ENCODE results near the gene DCPS. TPM values are rescaled to one million over a fixed set of nuclear protein-coding genes. Genes with fewer than 3 reads are reported as not detected.
"Not testable (repeated sequence)": the region's sequence is repeated elsewhere in the genome, so short reads cannot be mapped to it uniquely, and the experiment has no call there.

Gene DCPS
- total RNA-seq, 1 donor from 2014 or later = 8.5 TPM

DNA sequence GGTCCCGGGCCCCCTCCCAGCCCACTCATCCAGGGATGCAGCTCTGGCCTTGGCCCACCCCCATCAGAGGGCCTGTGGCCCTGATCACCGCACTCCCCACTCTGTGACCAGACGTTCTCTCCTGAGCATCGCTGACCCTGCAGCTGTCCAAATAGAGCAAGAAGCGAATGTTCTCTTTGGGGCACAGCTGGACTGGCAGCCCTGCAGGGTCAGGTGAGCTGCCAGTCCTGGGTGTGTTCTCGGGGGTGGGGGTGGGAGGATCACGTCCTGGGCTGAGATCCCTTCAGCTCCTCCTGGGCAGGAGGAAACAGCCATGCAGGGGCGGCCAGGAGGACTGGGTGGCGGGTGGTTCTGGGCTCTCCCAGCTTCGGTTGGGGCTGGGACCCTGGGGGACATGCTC lies 78.1 kb downstream of the DCPS start:
- not testable (repeated sequence) for DNase-seq (ENCODE audit: low read depth in 2 of 2)

GRCh38 chr11:126382641-126383040 lies 78.8 kb downstream of the DCPS start:
- DNase-seq (ENCODE audit: low read depth in 2 of 2) = not testable (repeated sequence)

DNA sequence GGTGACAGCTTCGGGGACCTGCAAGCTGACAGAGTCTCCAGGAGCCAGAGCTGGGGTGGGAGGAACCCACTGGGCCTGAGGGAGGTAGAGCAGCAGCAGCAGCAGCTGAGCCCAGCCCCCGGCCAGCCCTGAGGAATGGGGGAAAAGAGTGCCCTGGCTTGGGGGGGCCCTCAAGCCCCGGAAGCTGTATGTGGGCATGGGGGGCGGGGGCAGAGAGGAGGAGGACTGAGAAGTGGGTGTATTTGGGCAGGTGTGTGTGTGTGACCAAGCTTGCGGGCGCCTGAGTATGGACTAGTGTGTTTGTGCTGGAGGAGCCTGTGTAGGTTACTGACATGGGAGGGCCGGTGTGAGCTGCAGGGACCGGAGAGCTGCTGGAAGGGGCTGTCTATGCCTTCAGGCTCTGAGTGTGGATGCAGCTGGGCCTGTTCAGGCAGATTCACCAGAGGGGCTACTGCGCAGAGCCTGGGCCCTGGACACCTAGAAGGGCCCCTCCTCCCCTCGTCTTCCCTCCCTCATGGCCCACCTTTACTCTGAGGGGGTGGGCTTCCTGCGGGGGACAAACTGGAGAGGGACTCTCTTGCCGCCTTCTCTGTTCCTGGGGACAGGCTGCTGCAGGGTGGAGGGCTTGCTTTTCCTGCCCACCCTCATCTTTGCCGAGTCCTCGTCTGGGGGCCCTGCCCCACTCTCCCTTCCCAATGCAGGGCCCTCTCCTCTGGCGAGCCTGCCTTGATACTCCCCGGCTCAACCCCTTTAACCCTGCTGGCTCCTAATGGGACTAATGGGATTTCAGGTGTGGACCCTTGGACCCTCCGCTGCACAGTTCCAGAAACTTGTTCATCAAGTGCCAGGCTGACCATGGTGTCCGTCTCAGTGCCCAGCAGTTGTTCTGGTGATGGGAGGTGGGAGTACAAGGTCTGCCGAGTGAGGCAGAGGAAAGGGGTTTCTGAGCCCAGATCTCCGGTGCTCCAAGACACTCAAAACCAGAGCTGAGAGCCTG lies 79.8 kb downstream of the DCPS start:
- no peak for DNase-seq (ENCODE audit: low read depth in 2 of 2)

- DNase-seq (ENCODE audit: low read depth in 2 of 2) = no peak
Measured at GRCh38 chr11:126384449-126385070, 80.7 kb downstream of the DCPS start.

DNA sequence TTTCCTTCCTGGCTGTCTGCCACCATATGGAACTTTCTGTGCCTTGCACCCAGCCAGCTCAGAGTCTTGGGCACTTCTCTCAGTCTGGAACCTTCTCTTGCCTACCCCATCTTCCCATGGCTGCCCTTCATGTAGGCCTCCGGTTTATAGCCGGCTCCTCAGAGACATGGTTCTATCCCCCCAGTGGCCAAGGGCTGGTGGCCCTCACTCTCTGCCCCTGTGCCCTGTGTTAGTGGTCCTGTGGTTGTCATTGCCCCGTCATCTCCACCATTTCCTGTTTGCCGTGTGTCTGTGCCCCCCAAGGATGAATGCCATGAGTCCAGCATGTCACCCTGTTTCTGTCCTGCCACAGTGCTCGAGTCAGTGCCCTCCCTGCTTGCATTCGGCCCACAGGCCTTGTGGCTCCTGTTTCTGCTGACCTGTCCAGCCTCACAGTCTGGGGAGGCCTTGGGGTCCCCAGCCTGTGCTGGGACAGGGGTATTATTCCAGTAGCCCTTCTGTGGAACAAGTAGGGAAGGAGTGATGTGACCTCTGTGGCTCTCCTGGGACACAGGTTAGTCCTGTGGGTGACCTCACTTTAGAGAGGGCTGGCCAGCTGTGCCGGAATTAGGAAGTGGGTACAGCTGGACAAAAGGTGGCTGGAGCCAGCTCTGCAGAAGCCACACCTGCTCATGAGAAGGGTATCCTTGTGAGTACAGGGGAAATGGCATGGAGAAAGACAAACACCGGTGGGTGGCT lies 82.3 kb downstream of the DCPS start:
- no peak for DNase-seq (ENCODE audit: low read depth in 2 of 2)

- not testable (repeated sequence) for DNase-seq (ENCODE audit: low read depth in 2 of 2)
Measured at GRCh38 chr11:126386729-126387071, 82.8 kb downstream of the DCPS start.

GRCh38 chr11:126387857-126388256 lies 84.0 kb downstream of the DCPS start:
- no peak for DNase-seq (ENCODE audit: low read depth in 2 of 2)

- DNase-seq (ENCODE audit: low read depth in 2 of 2) = no peak
Measured at GRCh38 chr11:126390272-126390867, 86.5 kb downstream of the DCPS start.

GRCh38 chr11:126391286-126391954 lies 87.6 kb downstream of the DCPS start:
- DNase-seq (ENCODE audit: low read depth in 2 of 2) = no peak

GRCh38 chr11:126391970-126392632 lies 88.2 kb downstream of the DCPS start:
- peak in 1 of 2 donors; percentile 21 for DNase-seq (ENCODE audit: low read depth in 2 of 2)

- no peak for DNase-seq (ENCODE audit: low read depth in 2 of 2)
Measured at GRCh38 chr11:126392633-126393013, 88.8 kb downstream of the DCPS start.

DNA sequence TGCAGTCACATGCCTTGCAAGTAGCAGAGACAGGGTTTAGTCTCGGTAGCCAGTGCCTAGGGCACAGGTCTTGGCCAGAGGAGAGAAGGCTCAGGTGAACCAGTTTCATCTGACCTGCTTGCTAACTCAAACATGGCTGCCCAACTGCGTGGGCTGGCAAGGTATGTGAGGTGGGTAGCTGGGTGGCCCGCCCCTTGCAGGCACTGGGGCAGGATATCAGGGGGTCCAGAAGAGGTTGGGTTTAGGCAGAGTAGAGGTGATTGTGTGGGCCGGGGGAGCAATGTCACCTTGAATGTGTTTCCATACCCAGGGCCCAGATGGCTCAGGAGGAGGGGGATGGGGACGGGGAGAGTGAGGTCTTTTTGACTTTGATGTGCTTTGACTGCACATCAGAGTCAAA lies 89.3 kb downstream of the DCPS start:
- no peak for DNase-seq (ENCODE audit: low read depth in 2 of 2)

GRCh38 chr11:126394036-126394435 lies 90.2 kb downstream of the DCPS start:
- DNase-seq (ENCODE audit: low read depth in 2 of 2) = no peak

- DNase-seq (ENCODE audit: low read depth in 2 of 2) = not testable (repeated sequence)
Measured at GRCh38 chr11:126394634-126395072, 90.8 kb downstream of the DCPS start.

Other genes starting within 250 kb of the DCPS start
- gene CDON, start 241.2 kb upstream of the DCPS start, total RNA-seq = 1.8 and 4.8 TPM in 2 replicates
- gene RPUSD4, start 92.4 kb upstream of the DCPS start, total RNA-seq = 31.2 and 33.3 TPM in 2 replicates
- 20.5 and 26.0 TPM in 2 replicates for gene FAM118B, start 92.3 kb upstream of the DCPS start, total RNA-seq
- 39.4 and 47.4 TPM in 2 replicates for gene SRPRA, start 35.2 kb upstream of the DCPS start, total RNA-seq
- gene FOXRED1, start 34.9 kb upstream of the DCPS start, total RNA-seq = 12.0 and 14.1 TPM in 2 replicates
- 4.7 and 5.7 TPM in 2 replicates for gene TIRAP, start 21.0 kb upstream of the DCPS start, total RNA-seq
- 12.5 and 20.2 TPM in 2 replicates for gene ST3GAL4, start 51.6 kb downstream of the DCPS start, total RNA-seq